Measurements from ENCODE around the gene ADARB2. TPM values are rescaled to one million over a fixed set of nuclear protein-coding genes. Genes with fewer than 3 reads are reported as not detected.

Gene ADARB2
- total and polyA plus RNA-seq, 2 experiments from 2014 or later, result 2.0 to 5.0 TPM

GRCh38 chr10:1393481-1393880 is 343.8 kb downstream of the ADARB2 start:
- no peaks in the 10 kb centered on the region for H3K9me2 ChIP-seq (ENCODE audit: insufficient read depth)
- Mint-ChIP-seq H3K27me3 (ENCODE audit: insufficient read depth, low read depth, poor library complexity) (no peaks in the 10 kb centered on the region), H3K9me3 (no peaks in the 10 kb centered on the region), H3K27ac (no peak overlapping the region), H3K4me3 (no peak overlapping the region), H3K4me1 (peaks cover 10% of the 10 kb centered on the region; the same call in 2 of the 3 replicates), H3K36me3 (ENCODE audit: low read depth) (no peaks in the 10 kb centered on the region)
- no peaks in the 10 kb centered on the region for H3K79me2 ChIP-seq (replicated peaks; ENCODE audit: insufficient read depth)
- no peaks in the 10 kb centered on the region for H4K20me1 ChIP-seq (replicated peaks; ENCODE audit: insufficient read depth)
- no peak overlapping the region for H3K27ac ChIP-seq (ENCODE audit: low read depth)
- H3K4me1 ChIP-seq (ENCODE audit: insufficient read depth), result peaks cover 5% of the 10 kb centered on the region; the same call in 1 of the 2 replicates
- no peak overlapping the region for H2AFZ ChIP-seq
- no peaks in the 10 kb centered on the region for H3F3A ChIP-seq (replicated peaks; ENCODE audit: low read depth)
- ATAC-seq (no peak), DNase-seq (ENCODE audit: low spot score) (no peak)
- no peak overlapping the region for H3K4me3 ChIP-seq
- no peak overlapping the region for H3K4me2 ChIP-seq
- H3K27me3 ChIP-seq (ENCODE audit: insufficient read depth), result no peaks in the 10 kb centered on the region
- no peaks in the 10 kb centered on the region for H3K36me3 ChIP-seq (ENCODE audit: insufficient read depth)
- no peak for TF ChIP-seq STAT1 (IDR thresholded peaks at IDR 0.05; ENCODE audit: unreplicated experiment)
- TF ChIP-seq, protein P1, sequence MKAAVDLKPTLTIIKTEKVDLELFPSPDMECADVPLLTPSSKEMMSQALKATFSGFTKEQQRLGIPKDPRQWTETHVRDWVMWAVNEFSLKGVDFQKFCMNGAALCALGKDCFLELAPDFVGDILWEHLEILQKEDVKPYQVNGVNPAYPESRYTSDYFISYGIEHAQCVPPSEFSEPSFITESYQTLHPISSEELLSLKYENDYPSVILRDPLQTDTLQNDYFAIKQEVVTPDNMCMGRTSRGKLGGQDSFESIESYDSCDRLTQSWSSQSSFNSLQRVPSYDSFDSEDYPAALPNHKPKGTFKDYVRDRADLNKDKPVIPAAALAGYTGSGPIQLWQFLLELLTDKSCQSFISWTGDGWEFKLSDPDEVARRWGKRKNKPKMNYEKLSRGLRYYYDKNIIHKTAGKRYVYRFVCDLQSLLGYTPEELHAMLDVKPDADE (IDR thresholded peaks at IDR 0.05), result no peak
- no peak for TF ChIP-seq EZH2phosphoT487 (IDR thresholded peaks at IDR 0.05; ENCODE audit: unreplicated experiment)
- TF ChIP-seq, protein P2, sequence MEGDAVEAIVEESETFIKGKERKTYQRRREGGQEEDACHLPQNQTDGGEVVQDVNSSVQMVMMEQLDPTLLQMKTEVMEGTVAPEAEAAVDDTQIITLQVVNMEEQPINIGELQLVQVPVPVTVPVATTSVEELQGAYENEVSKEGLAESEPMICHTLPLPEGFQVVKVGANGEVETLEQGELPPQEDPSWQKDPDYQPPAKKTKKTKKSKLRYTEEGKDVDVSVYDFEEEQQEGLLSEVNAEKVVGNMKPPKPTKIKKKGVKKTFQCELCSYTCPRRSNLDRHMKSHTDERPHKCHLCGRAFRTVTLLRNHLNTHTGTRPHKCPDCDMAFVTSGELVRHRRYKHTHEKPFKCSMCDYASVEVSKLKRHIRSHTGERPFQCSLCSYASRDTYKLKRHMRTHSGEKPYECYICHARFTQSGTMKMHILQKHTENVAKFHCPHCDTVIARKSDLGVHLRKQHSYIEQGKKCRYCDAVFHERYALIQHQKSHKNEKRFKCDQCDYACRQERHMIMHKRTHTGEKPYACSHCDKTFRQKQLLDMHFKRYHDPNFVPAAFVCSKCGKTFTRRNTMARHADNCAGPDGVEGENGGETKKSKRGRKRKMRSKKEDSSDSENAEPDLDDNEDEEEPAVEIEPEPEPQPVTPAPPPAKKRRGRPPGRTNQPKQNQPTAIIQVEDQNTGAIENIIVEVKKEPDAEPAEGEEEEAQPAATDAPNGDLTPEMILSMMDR (conservative IDR thresholded peaks at IDR 0.05; ENCODE audit: low read depth in 2 of 2), result no peak
- no peak for TF ChIP-seq JUNB (IDR thresholded peaks at IDR 0.05; ENCODE audit: unreplicated experiment)

- Histone ChIP-seq H3K4me1 (ENCODE audit: insufficient read depth) (peaks cover 5% of the 10 kb centered on the region; the same call in 1 of the 2 replicates), H3K4me3 (no peak overlapping the region), H3F3A (replicated peaks; ENCODE audit: low read depth) (no peaks in the 10 kb centered on the region), H3K79me2 (replicated peaks; ENCODE audit: insufficient read depth) (no peaks in the 10 kb centered on the region), H3K27ac (ENCODE audit: low read depth) (no peak overlapping the region), H2AFZ (no peak overlapping the region), H3K27me3 (ENCODE audit: insufficient read depth) (no peaks in the 10 kb centered on the region), H3K36me3 (ENCODE audit: insufficient read depth) (no peaks in the 10 kb centered on the region), H3K4me2 (no peak overlapping the region), H3K9me2 (ENCODE audit: insufficient read depth) (no peaks in the 10 kb centered on the region), H4K20me1 (replicated peaks; ENCODE audit: insufficient read depth) (no peaks in the 10 kb centered on the region)
- no peaks in the 10 kb centered on the region for H3K36me3 Mint-ChIP-seq (ENCODE audit: low read depth)
- no peaks in the 10 kb centered on the region for H3K9me3 Mint-ChIP-seq
- DNase-seq (ENCODE audit: low spot score), result no peak
- ATAC-seq, result no peak
- H3K27me3 Mint-ChIP-seq (ENCODE audit: insufficient read depth, low read depth, poor library complexity), result no peaks in the 10 kb centered on the region
- H3K4me1 Mint-ChIP-seq, result peaks cover 10% of the 10 kb centered on the region; the same call in 2 of the 3 replicates
- no peak overlapping the region for H3K4me3 Mint-ChIP-seq
- no peak overlapping the region for H3K27ac Mint-ChIP-seq
- TF ChIP-seq, protein P3, sequence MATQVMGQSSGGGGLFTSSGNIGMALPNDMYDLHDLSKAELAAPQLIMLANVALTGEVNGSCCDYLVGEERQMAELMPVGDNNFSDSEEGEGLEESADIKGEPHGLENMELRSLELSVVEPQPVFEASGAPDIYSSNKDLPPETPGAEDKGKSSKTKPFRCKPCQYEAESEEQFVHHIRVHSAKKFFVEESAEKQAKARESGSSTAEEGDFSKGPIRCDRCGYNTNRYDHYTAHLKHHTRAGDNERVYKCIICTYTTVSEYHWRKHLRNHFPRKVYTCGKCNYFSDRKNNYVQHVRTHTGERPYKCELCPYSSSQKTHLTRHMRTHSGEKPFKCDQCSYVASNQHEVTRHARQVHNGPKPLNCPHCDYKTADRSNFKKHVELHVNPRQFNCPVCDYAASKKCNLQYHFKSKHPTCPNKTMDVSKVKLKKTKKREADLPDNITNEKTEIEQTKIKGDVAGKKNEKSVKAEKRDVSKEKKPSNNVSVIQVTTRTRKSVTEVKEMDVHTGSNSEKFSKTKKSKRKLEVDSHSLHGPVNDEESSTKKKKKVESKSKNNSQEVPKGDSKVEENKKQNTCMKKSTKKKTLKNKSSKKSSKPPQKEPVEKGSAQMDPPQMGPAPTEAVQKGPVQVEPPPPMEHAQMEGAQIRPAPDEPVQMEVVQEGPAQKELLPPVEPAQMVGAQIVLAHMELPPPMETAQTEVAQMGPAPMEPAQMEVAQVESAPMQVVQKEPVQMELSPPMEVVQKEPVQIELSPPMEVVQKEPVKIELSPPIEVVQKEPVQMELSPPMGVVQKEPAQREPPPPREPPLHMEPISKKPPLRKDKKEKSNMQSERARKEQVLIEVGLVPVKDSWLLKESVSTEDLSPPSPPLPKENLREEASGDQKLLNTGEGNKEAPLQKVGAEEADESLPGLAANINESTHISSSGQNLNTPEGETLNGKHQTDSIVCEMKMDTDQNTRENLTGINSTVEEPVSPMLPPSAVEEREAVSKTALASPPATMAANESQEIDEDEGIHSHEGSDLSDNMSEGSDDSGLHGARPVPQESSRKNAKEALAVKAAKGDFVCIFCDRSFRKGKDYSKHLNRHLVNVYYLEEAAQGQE (IDR thresholded peaks at IDR 0.05; ENCODE audit: unreplicated experiment), result no peak
- TF ChIP-seq, protein P2 (conservative IDR thresholded peaks at IDR 0.05; ENCODE audit: low read depth in 2 of 2), result no peak
- no peak for TF ChIP-seq JUNB (IDR thresholded peaks at IDR 0.05; ENCODE audit: unreplicated experiment)
These were observed 345.2 kb downstream of the ADARB2 start for GRCh38 chr10:1392127-1392526.
